ENCODE results near the gene MRPL37. TPM values are rescaled to one million over a fixed set of nuclear protein-coding genes. Genes with fewer than 3 reads are reported as not detected.

Gene MRPL37
- polyA plus RNA-seq, 1 donor (not counting 4 experiments of a cell fraction or from before 2014, with no cell fraction given), result 30.9 TPM

- Histone ChIP-seq H3K9ac (ENCODE audit: control insufficient read depth, extremely low read depth, insufficient read depth, low read length) (no peak overlapping the region), H3K4me2 (ENCODE audit: control insufficient read depth, extremely low read depth, insufficient read depth, low read depth, low read length) (no peak overlapping the region), H3K27ac (ENCODE audit: control insufficient read depth, insufficient read depth, low read length) (no peak overlapping the region), H3K9me1 (ENCODE audit: control insufficient read depth, extremely low read depth, insufficient read depth, low read length) (no peaks in the 10 kb centered on the region), H4K20me1 (ENCODE audit: control insufficient read depth, extremely low read depth, insufficient read depth, low read length) (no peaks in the 10 kb centered on the region), H3K27me3 (ENCODE audit: control insufficient read depth, extremely low read depth, insufficient read depth, low read length) (no peaks in the 10 kb centered on the region), H3K9me3 (ENCODE audit: control insufficient read depth, low read depth, low read length) (no peaks in the 10 kb centered on the region), H3K4me1 (ENCODE audit: control insufficient read depth, extremely low read depth, insufficient read depth, low read length) (peaks cover 8% of the 10 kb centered on the region), H3K4me3 (ENCODE audit: control insufficient read depth in 2 of 3, extremely low read depth in 1 of 3, insufficient read depth in 2 of 3, low read depth in 1 of 3, low read length in 3 of 3) (no peak overlapping the region), H3K36me3 (ENCODE audit: control insufficient read depth in 2 of 2, extremely low read depth in 1 of 2, insufficient read depth in 2 of 2, low read length in 2 of 2) (peaks cover 3 to 5% of the 10 kb centered on the region in 2 experiments), H2AFZ (ENCODE audit: control insufficient read depth, low read length) (no peak overlapping the region), H3K79me2 (ENCODE audit: control insufficient read depth, insufficient read depth, low read length) (no peaks in the 10 kb centered on the region)
- dilution Hi-C loops (cut with MboI; ENCODE audit: extremely low pct_ligation_motif_present, low sequenced_read_pairs), result no loop called here
- DNase-seq (ENCODE audit: low read depth, low spot score) (no peak), FAIRE-seq (no peak)
- TF ChIP-seq CTCF (optimal IDR thresholded peaks at IDR 0.05 in 1 of 3, IDR thresholded peaks at IDR 0.05 in 1 of 3, conservative IDR thresholded peaks at IDR 0.05 in 1 of 3; ENCODE audit: extremely low read depth in 1 of 3, insufficient read depth in 2 of 3, low read length in 3 of 3) (no peak), EZH2 (IDR thresholded peaks at IDR 0.05; ENCODE audit: low read length) (no peak)
These were observed 60.8 kb downstream of the MRPL37 start for GRCh38 chr1:54260810-54261209.

- peaks cover 3 to 5% of the 10 kb centered on the region in 2 experiments for H3K36me3 ChIP-seq (ENCODE audit: control insufficient read depth in 2 of 2, extremely low read depth in 1 of 2, insufficient read depth in 2 of 2, low read length in 2 of 2)
- no peaks in the 10 kb centered on the region for H3K9me3 ChIP-seq (ENCODE audit: control insufficient read depth, low read depth, low read length)
- H3K79me2 ChIP-seq (ENCODE audit: control insufficient read depth, insufficient read depth, low read length), result no peaks in the 10 kb centered on the region
- no peak overlapping the region for H3K4me3 ChIP-seq (ENCODE audit: control insufficient read depth in 2 of 3, extremely low read depth in 1 of 3, insufficient read depth in 2 of 3, low read depth in 1 of 3, low read length in 3 of 3)
- H3K27ac ChIP-seq (ENCODE audit: control insufficient read depth, insufficient read depth, low read length), result no peak overlapping the region
- H3K27me3 ChIP-seq (ENCODE audit: control insufficient read depth, extremely low read depth, insufficient read depth, low read length), result no peaks in the 10 kb centered on the region
- dilution Hi-C loops (cut with MboI; ENCODE audit: extremely low pct_ligation_motif_present, low sequenced_read_pairs), result no loop called here
- no peak overlapping the region for H3K9ac ChIP-seq (ENCODE audit: control insufficient read depth, extremely low read depth, insufficient read depth, low read length)
- FAIRE-seq (no peak), DNase-seq (ENCODE audit: low read depth, low spot score) (no peak)
- peaks cover 8% of the 10 kb centered on the region for H3K4me1 ChIP-seq (ENCODE audit: control insufficient read depth, extremely low read depth, insufficient read depth, low read length)
- H4K20me1 ChIP-seq (ENCODE audit: control insufficient read depth, extremely low read depth, insufficient read depth, low read length), result no peaks in the 10 kb centered on the region
- H3K4me2 ChIP-seq (ENCODE audit: control insufficient read depth, extremely low read depth, insufficient read depth, low read depth, low read length), result no peak overlapping the region
- no peaks in the 10 kb centered on the region for H3K9me1 ChIP-seq (ENCODE audit: control insufficient read depth, extremely low read depth, insufficient read depth, low read length)
- TF ChIP-seq EZH2 (IDR thresholded peaks at IDR 0.05; ENCODE audit: low read length), result no peak
- TF ChIP-seq CTCF (optimal IDR thresholded peaks at IDR 0.05 in 1 of 3, IDR thresholded peaks at IDR 0.05 in 1 of 3, conservative IDR thresholded peaks at IDR 0.05 in 1 of 3; ENCODE audit: extremely low read depth in 1 of 3, insufficient read depth in 2 of 3, low read length in 3 of 3), result no peak
- H2AFZ ChIP-seq (ENCODE audit: control insufficient read depth, low read length), result no peak overlapping the region
These were observed 62.3 kb downstream of the MRPL37 start for GRCh38 chr1:54262244-54262643.

Measured in keratinocyte (primary cell).